ENCODE measurements around the gene ADAR. TPM values are rescaled to one million over a fixed set of nuclear protein-coding genes. Genes with fewer than 3 reads are reported as not detected.

The ADAR gene
- total RNA-seq, 4 donors from 2014 or later: 54.3 to 105 (median 73.6) TPM

- WGBS, 2 donors: 66 to 76% methylated on average over 6 of the region's 6 CpGs
- intact Hi-C loops (cut with DNase I; ENCODE audit: low total_unique reads): loop anchor here (5.0 kb wide), 1 partner anchor 64 kb away; no protein-coding TSS in a partner anchor
- no peak overlapping the region for H3K4me3 ChIP-seq (ENCODE audit: low read depth, poor library complexity, severe bottlenecking)
- DNase-seq (ENCODE audit: low spot score in 2 of 2): no peak
- TF ChIP-seq CTCF (IDR thresholded peaks at IDR 0.05) (no peak), POLR2A (IDR thresholded peaks at IDR 0.05) (no peak)
These were observed 66.8 kb downstream of the ADAR start for GRCh38 chr1:154541231-154541630.

- no peak for DNase-seq (ENCODE audit: low spot score in 2 of 2)
- no peak overlapping the region for H3K4me3 ChIP-seq (ENCODE audit: low read depth, poor library complexity, severe bottlenecking)
- TF ChIP-seq CTCF (IDR thresholded peaks at IDR 0.05): no peak
- TF ChIP-seq POLR2A (IDR thresholded peaks at IDR 0.05): no peak
- 86 to 87% methylated on average over 9 of the region's 9 CpGs for WGBS, 2 donors
- intact Hi-C loops (cut with DNase I; ENCODE audit: low total_unique reads): loop anchor here (5.0 kb wide), 1 partner anchor 62 kb away; no protein-coding TSS in a partner anchor
These were observed 68.2 kb downstream of the ADAR start for GRCh38 chr1:154539486-154540483.

DNA sequence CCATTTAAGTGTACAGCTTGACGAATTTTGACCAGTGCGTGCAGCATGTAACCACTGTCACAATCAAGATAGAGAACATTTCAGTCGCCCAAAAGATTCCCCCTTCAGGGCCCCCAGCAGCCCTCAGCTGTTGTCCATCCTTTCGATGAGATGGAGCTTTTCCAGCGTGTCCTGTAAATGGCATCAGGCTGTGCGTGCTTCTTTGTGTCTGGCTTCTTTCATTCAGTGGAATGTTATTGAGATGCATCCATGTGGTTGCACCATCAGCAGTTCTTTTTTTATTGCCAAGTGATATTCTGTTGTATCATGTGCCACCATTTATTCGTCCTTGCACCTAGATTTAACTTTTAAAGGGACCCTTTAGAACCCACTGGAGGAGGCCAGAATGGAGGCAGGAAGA lies 71.4 kb downstream of the ADAR start:
- DNase-seq (ENCODE audit: low spot score in 2 of 2): no peak
- H3K4me3 ChIP-seq (ENCODE audit: low read depth, poor library complexity, severe bottlenecking): no peak overlapping the region
- no peak for TF ChIP-seq POLR2A (IDR thresholded peaks at IDR 0.05)
- no peak for TF ChIP-seq CTCF (IDR thresholded peaks at IDR 0.05)
- 79 to 81% methylated on average over 7 of the region's 7 CpGs for WGBS, 2 donors
- intact Hi-C loops (cut with DNase I; ENCODE audit: low total_unique reads): no loop called here

- intact Hi-C loops (cut with DNase I; ENCODE audit: low total_unique reads): no loop called here
- 58 to 61% methylated on average over 11 of the region's 11 CpGs for WGBS, 2 donors
- no peak for DNase-seq (ENCODE audit: low spot score in 2 of 2)
- no peak for TF ChIP-seq POLR2A (IDR thresholded peaks at IDR 0.05)
- TF ChIP-seq CTCF (IDR thresholded peaks at IDR 0.05): no peak
- H3K4me3 ChIP-seq (ENCODE audit: low read depth, poor library complexity, severe bottlenecking): no peak overlapping the region
These were observed 73.8 kb downstream of the ADAR start for GRCh38 chr1:154533952-154534844.

Other genes starting within 250 kb of the ADAR start
- gene IL6R, start 202.8 kb downstream of the ADAR start, total RNA-seq: 10 to 100 TPM; 14.7 to 42.1 (median 21.8) TPM
- gene TDRD10, start 106.0 kb downstream of the ADAR start, total RNA-seq: 1 to 10 TPM in 1 of 4 donors, under 1 TPM in 2, not detected in 1; 0.57 to 1.5 (median 0.83) TPM
- gene SHE, start 105.8 kb downstream of the ADAR start, total RNA-seq: 1 to 10 TPM; 4.0 to 8.0 (median 6.1) TPM
- 10 to 100 TPM; 24.1 to 40.0 (median 32.2) TPM for gene UBE2Q1, start 49.5 kb downstream of the ADAR start, total RNA-seq
- gene CHRNB2, start 40.4 kb downstream of the ADAR start, total RNA-seq: under 1 TPM; 0.08 to 0.52 (median 0.26) TPM

Data from lower leg skin (tissue), 4 donors.